GM04503 (cell line): ENCODE data around the gene COQ5.
"Not testable (repeated sequence)": the region's sequence is repeated elsewhere in the genome, so short reads cannot be mapped to it uniquely, and the experiment has no call there.

ENCODE experiments used
- DNase-seq: peaks from one replicate; pipeline ENCODE4 v3.0.0-alpha.2; 2012; ENCODE audit warnings: low read depth

COQ5 gene, protein sequence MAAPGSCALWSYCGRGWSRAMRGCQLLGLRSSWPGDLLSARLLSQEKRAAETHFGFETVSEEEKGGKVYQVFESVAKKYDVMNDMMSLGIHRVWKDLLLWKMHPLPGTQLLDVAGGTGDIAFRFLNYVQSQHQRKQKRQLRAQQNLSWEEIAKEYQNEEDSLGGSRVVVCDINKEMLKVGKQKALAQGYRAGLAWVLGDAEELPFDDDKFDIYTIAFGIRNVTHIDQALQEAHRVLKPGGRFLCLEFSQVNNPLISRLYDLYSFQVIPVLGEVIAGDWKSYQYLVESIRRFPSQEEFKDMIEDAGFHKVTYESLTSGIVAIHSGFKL

DNA sequence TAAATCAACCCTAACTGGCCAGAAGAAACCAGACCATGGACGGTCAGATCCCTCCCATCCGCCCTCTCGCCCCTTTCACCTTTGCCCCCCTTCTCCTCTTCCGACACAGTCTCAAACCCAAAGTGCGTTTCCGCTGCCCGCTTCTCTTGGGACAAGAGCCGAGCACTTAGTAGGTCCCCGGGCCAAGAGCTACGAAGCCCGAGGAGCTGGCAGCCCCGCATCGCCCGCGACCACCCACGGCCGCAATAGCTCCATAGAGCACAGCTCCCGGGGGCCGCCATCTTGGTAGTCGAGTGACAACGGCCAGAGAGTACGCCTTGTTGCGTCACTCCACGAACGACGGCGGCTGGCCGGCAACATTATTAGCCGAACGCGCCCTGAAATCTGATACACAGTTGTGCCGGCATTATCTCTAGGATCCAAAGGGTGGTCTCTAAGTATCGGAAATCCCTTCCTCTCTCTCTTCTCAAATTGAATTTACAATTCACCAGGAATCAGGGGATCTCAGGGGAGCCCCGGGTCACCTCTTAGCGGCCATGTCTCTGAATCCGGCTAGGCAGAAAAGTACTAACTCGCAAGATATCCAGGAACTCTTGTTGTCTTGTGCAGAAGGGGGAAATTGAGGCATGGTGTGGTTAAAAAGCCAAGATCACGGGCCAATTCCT, at the start of gene COQ5:
Gene COQ5, minus strand, starts transcription at position 298 of the 665 bp plus-strand sequence. Its CDS starts 17 bp downstream, at position 281.
- peak; percentile 44 for DNase-seq

DNA sequence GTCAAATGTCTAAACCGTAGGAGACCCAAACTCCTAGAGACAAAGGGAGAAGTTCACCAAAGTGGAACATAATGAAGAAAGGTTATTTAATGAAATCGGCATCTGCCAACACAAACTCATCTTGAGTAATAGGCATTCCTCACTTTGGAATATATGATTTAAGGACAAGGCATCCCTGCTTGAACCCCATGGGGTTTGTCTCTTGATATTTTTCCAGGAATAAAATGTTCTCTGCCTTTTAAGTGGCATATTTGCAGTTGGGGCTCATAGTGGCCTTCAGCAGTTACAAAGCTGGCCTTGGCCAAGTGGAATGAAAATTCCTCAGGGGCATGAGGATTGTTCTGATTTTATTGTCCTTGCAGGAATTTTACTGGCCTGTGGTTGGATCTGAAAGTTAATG, 45.1 kb upstream of the COQ5 start:
- DNase-seq: peak; percentile 16

DNA sequence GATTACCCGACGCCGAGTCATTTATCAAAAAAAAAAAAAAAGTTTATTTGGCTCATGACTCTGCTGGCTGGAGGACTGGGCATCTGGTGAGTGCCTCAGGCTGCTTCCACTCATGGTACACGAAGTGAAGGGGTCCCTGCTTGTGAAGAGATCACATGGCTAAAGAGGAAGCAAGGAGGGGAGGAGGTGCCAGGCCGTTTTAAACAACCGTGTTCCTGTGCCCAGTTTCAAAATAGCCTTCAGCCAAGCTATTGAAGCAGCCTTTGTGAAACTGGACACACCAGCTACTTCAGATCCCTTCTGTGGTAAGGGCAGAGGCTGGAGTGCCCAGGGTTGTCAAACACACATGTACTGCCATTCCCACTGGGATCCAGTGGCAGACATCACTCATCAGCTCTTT, 44.6 kb upstream of the COQ5 start:
- DNase-seq: no peak

DNA sequence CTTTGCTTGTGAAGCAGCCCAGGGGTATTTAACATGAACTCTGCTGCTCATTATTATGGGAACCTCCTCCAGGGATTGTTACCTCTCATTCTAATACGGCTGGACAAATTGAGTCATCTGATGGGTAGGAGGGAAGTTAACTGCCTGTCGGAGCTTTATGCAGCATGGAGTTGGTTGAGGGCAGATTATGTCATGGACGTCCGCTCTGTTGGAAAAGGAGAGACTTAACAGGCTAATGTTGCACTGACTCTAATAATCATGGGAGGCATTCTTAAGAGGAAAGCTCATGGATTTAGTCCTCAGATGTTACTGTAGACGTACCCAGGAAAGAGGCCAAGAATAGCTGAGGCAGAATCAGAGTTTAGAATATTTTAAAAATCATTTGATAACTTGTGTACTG, 42.3 kb upstream of the COQ5 start:
- no peak for DNase-seq

DNA sequence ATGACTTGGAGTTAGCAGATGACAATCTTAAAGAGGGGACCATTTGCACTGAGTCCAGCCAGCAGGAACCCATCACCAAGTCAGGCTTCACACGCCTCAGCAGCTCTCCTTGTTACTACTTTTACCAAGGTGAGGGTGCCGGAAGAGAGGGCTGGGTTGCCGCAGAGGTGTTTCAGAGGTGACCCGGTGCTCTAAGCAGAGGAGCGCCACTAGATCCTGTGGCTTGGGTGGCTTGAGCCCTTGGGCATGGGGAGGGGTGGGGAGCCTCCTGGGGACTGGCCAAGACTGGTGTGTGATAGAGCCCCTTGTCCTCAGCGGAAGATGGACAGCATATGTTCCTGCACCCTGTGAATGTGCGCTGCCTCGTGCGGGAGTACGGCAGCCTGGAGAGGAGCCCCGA, 34.5 kb upstream of the COQ5 start:
- no peak for DNase-seq

DNA sequence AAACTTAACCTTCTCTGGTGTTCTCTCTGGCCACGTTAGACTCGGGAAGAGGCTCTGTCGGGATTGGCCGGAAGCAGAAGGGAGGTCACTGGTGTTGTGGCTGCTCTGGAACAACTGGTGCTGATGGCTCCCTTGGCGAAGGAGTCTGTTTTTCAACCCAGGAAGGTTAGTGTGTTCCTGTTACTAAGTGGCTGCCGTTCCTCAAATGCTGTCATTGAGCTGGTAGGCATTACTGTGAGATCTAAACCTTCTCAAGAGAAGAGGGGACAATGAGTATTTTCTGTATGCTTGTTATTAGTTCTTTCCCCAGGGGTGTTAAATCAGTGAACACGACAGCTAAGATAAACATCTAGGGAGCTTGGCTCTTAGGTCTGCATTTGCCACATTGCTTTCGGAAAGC, 33.9 kb upstream of the COQ5 start:
- no peak for DNase-seq

DNA sequence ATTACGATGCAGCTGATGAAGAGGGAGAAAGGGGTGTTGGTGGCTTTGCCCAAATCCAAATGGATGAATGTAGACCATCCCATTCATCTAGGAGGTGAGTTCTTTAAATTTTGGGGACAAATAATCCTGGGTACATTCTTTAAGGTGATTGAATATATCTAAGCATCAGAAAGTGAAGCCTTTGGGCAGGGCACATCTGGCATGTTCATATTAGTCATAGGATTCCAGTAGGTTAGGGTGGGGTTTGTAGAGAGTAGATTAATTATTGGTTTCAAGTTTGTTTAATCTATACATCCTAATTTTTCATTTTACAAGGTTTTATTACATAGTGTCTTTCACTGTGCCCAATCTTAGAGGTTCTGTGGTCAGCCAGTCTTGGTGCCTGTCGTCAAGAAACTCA, 28.6 kb upstream of the COQ5 start:
- no peak for DNase-seq

DNA sequence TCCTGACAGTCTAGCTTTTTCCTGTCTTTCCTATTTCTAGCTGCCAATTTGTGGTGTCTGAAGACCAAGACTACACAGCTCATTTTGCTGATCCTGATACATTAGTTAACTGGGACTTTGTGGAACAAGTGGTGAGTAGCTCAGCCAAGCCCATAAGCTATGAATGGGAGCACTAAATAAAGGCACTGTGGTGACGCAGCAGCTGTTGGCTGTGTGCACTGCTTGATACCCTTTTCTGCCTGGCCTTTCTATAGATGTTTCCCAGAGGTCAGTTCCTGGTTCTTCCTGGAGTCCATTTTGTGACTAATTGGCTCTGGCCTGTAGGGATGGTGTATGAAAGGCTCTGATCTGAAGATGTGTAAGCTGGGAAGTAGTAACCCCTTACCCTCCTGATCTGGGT, 25.7 kb upstream of the COQ5 start:
- no peak for DNase-seq

DNA sequence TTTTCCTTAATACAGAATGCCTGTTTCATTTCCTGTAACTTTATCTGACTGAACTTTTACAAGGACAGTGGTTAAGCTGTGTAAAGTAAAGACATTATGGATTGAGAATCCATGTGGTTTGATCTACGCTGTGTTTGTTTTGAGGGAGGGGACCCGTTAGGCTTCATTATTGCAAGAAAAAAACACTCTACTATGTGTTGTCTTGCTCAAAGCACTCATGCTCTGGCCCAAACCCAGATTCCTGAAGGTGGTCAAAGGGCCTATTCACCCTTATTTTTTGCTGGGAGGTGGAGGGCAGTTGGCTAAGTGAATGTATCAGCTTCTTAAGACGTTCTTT, 17.1 kb upstream of the COQ5 start:
- DNase-seq: no peak

DNA sequence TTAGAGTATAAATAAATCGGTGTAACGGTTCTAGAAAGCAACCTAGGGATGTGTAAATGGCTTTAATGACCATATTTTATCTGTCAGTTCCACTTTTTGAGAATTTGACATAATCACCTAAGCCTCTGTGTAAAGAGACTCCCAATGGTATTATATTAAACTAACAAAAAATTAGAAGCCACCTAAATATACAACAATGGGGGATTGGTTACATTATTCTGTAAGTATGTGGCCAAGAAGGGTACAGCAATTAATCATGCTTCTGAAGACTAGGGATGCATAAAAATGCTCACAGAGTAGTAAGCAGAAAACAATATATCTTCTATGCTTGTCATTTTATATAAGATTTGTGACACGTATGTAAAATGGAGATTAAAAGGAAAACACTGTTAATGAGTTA, 15.7 kb upstream of the COQ5 start:
- DNase-seq: no peak

DNA sequence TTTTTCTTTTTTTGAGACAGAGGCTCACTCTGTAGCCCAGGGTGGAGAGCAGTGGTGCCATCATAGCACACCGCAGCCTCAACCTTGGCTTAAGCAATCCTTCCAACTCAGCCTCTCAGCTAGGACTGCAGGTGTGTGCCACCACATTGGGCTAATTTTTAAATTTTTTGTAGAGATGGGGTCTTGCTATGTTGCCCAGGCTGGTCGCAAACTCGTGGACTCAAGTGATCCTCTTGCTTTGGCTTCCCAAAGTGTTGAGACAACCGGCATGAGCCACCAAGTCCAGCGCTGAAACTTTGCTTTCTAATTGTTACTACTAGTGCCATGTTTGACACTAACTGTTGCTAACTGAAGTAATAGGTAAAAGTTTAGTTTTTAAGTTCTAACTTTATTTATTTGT, 13.2 kb upstream of the COQ5 start:
- DNase-seq: no peak

DNA sequence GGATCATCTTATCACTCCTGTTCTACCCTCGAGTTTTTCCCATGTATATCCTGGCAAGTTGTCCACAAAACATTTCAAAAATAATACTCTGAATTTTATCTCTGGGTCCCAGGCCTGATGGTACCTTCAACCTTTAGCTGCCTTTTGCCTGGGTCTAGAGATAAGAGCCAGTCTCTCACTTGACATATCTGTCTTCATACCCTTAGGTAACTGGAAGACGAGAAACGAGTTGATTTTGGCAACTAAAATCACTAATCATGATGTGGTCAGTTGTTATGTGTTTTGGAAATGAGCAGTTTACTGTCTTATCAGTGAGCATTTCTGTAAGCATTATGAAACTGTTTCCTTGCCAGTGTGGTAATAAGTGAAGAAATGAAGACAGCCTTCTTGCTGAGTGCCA, 11.5 kb upstream of the COQ5 start:
- peak; percentile 25 for DNase-seq

DNA sequence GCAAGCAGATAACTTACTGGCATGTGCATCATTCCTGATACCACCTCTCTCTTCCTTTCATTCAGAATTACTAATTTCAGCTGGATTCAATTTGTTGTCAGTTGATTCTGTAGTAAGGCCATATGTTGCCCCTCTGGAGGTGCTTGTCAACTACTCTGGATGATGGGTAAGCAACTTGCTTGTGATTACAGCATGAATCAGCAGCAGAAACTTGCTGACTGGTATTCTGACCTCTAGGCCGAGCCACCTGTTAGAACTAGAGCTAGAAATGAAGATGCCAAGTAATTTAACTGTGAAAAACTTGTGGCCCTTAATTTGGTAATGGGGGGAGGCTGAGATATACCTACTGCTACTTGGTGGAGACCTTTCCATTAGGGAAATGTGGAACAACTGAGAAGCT, 10.3 kb upstream of the COQ5 start:
- DNase-seq: no peak

DNA sequence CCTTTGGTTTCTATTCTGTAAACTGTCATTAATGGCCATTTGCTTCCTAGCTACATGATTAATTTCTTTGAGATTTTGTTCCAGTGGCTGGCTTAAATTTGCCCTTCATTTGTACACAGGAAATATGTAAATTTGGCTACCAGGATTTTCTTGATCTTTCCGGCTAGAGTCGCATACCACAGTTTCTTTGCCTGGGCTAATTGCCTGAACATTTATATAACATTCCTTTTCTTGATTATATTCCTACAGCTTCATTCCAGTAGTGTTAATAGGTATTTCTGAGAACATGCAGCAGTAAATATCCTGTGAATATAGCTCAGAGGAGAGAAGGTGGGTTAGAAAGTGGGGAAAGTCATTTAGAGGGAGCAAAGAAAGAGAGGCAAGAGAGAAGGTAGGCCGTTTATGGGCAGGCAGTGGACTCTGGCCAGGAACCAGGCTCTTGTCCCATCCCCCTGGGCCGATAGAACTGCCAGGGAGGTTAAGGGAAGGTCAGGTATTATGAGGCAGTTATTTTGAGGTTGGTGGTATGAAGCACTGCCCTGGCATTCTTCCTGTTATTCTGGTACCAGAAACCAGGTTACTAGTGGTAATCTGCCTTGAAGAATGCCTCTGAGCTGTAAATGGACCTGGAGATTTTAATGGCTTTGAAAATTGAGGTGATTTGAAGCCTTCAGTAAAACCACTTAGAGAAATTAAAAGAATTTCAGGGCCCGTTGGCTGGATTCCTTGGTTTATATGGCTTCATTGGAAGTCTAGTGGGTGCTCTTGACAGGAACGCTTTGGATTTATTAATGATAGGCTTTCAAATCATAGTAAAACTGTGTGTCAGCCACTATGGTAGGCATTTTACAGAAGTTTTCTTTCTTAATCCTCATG, 9.6 kb upstream of the COQ5 start:
- peak; percentile 24 for DNase-seq

DNA sequence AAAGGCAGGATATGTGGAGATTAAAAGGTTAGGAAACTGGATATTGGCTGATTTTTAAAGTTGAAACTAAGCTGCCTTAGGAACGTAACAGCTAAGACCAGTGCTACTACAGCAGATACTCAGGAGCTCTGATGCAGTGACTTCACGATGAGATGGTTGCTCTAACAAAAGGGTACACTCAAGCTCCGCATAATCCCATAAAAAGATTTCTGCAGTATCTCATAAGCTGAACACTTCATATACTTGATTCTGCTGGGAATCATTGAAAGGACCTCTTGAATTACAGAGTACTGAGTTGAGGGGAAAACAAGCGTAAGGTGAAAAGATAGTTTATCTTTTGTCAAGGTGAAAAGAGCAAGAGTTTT, 8.9 kb upstream of the COQ5 start:
- no peak for DNase-seq

DNA sequence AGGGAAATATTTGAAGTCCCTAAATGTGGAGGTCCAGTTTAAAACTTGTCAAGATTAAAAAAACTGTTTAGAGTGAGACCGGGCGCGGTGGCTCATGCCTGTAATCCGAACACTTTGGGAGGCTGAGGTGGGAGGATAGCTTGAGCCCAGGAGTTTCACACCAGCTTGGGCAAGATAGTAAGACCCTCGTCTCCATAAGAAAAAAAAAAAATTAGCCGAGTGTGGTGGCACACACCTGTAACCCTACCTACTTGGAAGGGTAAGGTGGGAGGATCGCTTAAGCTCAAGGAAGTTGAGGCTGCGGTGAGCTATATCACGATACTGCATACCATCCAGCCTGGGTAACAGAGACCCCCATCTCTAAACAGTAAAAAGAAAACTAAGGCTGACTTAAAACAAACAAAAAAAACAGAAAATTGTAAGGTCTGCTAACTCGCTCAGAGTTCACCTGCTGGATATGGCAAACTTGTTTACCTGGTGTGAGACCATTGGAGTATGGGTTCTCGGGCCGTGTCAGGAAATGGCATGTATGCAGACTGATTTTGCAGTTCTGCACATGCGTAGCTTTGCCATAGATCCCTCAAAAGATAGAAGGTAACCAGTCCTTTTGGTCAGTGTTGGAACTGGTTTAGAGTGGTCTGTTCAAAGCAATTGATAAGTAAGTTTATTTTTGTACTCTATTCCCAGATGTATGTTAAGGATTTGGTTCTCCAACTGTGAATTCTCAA, 7.3 kb upstream of the COQ5 start:
- DNase-seq: no peak

DNA sequence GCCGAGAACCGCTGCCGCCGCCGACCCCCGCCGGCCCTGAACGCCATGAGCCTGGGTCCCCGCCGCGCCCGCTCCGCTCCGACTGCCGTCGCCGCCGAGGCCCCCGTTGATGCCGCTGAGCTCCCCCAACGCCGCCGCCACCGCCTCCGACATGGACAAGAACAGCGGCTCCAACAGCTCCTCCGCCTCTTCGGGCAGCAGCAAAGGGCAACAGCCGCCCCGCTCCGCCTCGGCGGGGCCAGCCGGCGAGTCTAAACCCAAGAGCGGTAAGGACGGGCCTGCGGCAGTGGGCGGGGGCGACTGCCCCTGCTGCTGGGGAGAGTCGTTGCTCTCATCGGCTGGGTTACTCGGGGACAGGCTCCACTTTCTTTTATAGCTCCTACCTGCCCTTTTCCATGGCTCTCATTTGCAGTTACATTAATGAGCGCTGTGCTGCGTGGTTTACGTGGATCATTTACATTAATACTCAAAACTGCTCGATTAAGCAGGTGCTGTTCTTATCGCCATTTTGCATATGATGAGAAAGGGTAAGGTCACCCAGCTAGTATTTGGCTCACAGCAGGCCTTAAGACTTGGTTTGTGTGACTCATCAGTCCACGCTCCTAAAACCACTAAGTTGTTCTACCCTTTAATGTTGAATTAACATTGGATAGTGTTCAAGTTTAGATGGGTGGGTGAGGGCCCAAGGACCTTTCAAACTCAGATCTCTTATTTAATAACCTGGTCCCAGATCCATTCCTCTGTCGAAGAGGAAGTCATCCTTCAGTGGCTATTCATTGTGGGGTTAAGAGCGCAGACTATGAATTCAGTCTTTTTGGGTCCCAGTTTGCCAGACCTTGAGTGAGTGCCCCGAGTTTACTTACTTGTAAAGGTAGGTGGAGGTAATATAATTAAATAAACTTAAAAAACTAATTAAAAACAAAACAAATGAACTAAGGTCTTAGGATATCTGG, 6.0 kb upstream of the COQ5 start:
- DNase-seq: peak; percentile 35

DNA sequence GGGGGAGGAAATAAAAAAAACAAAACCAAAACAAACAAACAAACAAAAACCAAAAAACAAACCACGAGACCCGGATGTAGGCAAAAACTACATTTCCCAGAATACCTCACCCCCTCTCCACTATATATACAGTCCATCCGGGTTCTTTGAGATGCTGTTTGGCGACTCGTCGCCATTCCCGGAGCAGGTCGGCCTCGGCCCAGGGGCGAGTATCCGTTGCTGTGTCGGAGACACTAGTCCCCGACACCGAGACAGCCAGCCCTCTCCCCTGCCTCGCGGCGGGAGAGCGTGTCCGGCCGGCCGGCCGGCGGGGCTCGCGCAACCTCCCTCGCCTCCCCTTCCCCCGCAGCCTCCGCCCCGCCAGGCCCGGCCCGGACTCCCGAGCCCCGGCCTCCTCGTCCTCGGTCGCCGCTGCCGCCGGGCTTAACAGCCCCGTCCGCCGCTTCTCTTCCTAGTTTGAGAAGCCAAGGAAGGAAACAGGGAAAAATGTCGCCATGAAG, 5.3 kb upstream of the COQ5 start, which contains the start of gene RNF10:
Gene RNF10, plus strand, starts transcription at position 154 of the 500 bp plus-strand sequence. CDS start 456 bp downstream, outside the sequence.
- DNase-seq: peak; percentile 45

DNA sequence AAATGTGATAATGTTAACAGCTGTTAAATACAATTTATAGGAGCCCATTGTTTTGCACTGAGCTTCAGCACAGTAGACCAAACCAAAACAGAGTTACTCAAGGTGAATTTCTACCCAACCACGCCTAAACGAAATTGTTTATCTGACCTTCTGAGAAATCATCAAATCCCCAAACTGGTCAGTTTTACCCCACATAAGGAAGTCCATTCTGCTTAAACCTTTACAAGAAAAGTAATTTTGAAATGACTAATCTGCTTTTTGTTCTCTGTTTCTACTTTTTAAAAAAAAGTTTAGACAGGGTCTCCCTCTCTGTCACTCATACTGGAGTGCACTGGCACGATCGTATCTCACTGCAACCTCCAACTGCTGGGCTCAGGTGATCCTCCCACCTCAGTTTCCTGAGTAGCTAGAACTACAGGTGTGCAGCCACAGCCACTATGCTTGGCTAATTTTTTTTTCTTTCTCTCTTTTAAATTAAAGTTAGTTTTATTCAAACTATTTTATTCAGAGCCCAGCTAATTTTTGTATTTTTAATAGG, 3.8 kb upstream of the COQ5 start:
- no peak for DNase-seq

DNA sequence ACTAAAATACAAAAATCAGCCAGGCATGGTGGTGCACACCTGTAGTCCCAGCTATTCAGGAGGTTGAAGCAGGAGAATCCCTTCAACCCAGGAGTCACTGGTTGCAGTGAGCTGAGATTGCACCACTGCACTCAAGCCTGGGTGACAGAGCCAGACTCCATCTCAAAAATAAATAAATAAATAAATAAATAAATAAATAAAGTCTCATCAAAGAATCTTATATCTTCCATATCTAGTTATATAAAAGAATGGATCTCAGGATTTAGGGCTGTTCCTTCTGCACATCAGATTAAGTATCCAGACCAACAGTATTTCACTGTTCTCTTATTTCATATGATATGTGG, 1.4 kb upstream of the COQ5 start:
- DNase-seq: not testable (repeated sequence)
